HG02840 (cell line): Measurements from ENCODE around the gene HIVEP1.

Source experiments
- ATAC-seq: cut with Tn5 transposase; IDR thresholded peaks from one replicate; pipeline ENCODE4 v1.9.1; 2021; ENCODE audit warnings: mild to moderate bottlenecking, moderate library complexity, moderate number of reproducible peaks; ENCODE audit not compliant: unreplicated experiment, low FRiP score

The HIVEP1 gene

DNA sequence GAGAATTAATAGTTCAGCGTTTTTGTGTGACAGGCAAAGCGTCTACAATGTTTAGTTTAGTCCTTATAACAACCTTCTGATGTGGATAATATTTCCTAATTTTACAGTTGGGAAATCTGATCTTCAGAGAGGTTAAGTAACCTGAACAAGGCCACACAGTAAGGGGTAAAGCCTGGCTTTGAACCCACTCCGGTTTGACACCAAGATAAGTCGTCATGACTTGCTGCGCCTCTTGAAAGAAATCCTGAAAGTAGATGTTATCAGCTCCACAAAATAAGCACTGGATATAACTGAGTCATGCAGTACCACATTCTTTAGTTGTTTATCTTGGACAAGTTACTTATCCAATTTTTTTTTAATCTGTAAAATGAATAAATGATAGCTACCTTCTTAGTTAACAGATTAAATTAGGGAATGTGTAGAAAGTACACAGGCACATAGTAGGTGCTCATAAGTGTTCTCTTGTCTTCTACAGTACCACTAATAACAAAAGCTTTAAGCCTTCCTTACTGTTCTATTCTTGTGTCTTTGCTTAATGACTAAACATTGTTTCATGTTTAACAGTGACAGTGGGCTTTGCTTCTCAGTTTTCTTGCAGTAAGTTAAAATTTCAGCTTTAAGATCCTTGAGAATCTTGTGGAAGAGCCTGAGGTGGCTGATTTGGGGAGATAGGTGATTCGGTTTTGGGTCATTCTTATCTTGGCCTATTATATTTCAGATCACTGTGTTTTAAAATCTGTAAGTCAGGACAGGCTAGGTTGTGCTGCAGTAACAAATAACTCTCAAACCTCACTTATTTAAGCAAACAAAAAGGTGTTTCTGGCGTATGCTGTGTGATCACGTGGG, 2.1 kb downstream of the HIVEP1 start:
- ATAC-seq = no peak

DNA sequence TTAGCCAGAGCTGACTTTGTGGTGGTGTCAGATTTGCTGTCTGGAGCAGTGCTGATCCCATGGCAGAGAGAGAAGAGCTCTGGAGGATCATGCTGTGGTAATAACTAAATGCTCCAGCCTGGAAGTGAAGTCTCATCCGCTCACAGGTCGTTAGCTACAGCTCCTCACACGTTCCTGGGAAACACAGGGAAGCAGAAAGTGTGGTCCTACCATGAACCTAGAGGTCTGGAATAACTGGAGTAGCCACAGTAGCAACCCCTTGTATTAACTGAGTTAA, 2.7 kb downstream of the HIVEP1 start:
- no peak for ATAC-seq

DNA sequence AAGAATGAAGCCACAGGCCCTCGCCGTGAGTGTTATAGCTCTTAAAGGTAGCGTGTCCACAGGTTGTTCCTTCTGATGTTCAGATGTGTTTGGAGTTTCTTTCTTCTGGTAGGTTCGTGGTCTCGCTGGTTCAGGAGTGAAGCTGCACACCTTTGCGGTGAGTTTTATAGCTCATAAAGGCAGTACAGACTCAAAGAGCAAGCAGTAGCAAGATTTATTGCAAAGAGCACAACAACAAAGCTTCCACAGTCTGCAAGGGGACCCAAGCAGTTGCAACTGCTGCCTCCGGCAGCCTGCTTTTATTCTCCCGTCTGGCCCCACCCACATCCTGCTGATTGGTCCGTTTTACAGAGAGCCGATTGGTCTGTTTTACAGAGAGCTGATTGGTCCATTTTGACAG, 5.2 kb downstream of the HIVEP1 start:
- ATAC-seq = no peak

DNA sequence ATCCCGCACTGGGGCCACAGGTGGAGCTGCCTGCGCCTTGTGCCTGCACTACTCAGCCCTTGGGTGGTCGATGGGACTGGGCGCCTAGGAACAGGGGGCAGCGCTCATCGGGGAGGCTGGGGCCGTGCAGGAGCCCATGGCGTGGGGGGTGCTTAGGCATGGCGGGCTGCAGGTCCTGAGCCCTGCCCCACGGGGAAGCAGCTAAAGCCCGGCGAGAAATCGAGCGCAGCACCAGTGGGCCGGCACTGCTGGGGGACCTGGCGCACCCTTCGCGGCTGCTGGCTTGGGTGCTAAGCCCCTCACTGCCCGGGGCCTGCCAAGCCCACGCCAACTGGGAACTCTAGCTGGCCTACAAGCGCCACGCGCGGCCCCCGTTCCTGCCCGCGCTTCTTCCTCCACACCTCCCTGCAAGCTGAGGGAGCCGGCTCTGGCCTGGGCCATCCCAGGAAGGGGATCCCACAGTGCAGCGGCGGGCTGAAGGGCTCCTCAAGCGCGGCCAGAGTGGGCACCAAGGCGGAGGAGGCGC, 5.8 kb downstream of the HIVEP1 start:
- no peak for ATAC-seq

DNA sequence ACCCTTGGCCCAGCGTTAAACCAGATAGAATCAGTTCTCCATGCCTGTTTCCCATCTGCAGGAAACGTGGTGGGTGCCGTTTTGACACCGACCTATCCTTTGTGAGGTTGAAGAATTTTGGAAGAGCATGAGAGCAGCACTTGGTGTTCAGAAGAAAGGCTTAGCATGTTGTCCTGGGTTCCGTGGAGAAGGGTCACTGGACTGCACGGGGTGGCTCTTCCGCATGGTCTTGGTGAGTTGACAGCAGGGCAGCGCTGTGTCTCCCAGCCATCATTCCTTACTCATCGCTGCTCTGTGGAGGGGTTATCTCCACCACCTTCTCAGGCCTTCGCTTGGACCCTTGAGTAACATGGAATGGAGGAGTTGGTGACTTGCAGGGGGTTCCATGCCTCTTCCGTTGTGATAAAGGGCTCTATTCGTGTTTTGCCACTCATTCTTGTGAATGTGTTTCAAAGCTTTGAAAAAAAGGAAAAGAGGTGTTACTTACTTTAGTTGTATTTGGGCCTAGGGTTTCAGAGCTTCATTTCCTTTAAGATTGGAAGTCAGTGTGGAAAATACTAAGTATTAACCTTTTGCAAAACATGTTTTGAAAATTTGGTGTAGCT, 8.2 kb downstream of the HIVEP1 start:
- ATAC-seq = no peak

DNA sequence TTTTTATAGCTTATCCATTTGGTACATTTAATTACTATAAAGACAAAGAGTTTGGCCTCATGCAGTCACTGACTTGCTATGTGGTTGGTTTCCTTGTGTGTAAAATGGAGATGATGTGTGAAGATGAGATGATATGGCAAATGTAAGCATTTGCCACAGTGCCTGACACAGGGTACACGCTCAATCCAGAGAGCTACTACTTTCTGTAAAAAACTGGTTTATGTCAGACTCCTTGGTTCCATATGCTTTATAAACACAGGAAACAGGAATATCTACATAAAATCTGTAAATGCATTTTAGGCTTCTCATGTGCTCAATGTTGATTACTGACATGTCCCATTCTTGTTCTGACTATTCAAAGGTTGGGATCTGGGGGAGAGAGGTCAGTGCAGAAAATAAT, 10.4 kb downstream of the HIVEP1 start:
- ATAC-seq = no peak

DNA sequence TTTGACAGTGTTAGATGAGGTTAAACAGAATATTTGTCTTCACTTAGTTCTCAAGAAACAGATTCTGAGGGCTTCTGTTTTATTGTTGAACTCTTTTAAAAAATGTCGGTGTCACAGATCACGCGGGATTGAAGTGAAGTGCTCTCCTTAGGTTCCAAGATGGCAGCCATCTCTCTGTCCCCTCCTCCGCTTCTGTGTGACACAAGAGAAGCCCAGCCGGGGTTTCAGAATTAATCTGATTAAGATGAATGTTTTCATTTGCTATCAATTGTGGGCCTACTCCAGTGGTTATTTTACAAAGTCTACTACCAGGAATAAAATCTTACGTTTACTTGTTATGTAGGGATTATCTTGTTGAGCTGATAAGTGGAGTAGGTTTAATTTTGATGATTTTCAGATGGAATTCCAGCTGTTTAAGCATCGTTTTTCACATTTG, 10.9 kb downstream of the HIVEP1 start:
- no peak for ATAC-seq

DNA sequence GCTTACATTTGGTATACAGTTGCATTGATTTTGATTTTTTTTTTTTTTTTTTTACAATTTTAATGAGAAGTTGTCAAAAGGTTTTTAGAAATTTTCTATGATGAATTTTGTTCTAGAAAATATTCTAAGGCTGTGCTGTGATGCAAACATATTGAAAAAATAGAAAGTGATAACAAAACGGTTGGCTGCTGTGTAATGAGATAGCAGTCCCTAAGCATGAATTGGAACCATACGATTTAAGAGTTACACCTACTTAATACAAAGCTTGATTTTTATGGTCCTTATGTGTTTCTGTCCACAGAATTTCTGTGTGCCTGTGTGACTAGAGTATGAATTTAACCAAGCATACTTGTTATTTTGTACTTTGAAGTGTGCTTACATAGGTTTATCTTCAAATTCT, 12.1 kb downstream of the HIVEP1 start:
- ATAC-seq = no peak

DNA sequence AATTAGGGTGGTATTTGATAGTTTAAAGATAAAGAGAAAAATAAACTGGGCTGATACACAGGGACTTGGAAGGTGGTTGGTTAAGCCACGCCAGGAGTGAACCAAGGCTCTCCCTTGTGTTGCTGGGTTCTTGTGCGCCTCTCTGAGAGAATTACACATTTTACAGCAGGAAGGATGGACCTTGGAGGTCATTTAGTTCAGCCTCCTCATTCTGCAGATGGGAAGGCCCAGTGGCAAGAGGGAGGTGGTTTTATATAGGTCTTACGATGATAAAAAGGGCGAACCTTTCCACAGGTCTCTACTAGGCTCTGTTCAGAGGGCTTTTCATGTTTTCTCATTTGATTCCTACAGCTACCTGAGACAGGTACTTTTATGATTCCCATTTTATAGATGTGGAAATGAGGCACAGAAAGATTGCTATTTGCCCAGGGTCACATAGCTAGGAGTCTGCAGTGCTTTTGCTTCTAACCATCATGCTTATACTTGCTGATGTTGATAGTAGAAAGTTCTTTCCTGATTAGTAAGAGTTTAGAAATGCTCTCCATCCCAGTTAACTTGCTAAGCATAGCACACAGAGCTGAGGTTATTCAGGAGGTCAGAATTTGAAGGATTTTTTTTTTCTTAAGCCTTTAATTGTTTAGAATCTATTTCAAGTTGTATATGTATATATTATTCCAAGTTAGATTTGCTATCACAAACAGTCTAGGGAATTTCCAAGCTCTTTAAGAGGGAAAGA, 12.8 kb downstream of the HIVEP1 start:
- no peak for ATAC-seq

DNA sequence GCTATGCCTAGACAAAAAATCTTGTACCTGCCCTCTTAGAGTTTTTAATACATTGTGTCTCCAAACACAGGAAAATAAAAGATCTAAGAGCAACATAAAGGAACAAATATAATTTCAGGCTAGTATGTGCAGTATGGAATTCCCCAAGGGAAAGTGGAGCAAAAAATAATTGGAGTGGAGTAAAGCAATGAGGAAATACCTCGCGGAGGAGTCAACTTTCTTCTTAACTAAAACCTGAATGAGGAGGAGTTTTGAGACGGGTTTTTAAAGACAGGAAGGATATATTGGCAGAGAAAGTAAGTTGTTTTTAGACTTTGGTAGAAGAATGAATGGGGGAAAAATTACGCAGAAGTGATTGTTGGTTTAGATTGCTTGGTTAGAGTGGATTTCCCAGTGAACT, 14.0 kb downstream of the HIVEP1 start:
- ATAC-seq = no peak

DNA sequence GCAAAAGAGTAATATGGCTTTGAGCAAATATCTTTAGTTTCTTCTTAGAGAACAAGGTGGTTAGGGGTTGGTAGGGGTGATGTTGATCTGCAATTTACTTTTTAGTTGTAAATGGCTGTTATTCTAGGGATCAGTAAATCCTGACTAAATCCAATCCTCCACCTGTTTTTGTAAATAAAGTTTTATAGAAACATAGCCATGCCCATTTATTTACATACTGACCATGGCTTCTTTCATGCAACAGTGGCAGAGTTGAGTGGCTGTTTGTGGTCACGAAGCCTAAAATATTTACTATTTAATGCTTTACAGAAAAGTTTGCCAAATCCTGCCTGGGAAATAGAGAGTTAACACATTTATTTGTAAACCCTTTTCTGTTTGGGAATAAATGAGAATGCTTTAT, 14.7 kb downstream of the HIVEP1 start:
- ATAC-seq = no peak

DNA sequence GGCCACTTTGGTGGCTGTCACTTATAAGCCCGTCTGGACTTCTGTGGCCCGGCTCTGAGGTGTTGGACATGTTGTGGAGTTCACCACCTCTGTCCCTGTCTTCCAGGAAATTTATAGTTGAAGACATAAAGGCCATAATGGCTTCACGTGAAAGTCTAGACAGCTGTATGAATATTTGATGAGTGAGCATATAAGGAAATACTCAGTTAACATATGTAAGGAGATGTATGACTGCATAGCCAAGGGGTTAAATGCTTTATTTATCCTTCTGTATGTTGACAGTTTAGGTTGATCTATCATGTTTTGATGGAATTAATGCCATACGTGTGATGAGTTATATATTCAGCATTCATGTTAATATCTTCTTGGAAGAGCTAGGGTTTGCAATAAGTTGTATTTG, 16.1 kb downstream of the HIVEP1 start:
- no peak for ATAC-seq

DNA sequence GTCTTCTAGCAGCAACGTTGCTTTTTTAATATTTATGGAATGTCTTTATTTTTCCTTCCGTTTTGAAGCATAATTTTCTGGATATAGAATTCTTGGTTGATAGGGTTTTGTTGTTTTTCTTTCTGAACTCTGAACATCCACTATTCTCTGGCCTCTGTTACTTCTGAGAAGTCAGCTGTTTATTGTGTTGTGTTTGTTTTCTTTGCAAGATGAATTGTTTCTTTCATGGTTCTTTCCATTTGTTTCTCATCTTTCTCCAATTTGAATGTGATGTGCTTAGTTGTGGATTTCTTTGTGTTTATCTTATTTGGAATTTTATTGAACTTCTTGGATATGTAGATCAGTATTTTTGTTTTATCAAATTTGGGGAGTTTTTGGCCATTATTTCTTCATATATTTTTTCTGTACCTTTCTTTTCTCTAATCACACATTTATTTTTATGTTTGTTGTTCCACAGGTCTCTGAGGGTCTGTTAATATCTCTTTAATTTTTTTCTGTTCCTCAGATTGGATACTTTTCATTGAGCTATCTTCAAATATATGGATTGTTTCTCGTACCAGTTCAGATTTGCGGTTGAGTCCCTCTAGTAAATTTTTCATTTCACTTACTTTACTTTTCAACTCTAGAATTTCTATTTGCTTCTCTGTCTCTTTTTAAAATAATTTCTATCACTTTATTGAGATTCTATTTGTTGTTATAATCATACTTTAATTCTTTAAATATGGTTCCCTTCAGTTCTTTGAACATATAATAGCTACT, 18.0 kb downstream of the HIVEP1 start:
- ATAC-seq = no peak

DNA sequence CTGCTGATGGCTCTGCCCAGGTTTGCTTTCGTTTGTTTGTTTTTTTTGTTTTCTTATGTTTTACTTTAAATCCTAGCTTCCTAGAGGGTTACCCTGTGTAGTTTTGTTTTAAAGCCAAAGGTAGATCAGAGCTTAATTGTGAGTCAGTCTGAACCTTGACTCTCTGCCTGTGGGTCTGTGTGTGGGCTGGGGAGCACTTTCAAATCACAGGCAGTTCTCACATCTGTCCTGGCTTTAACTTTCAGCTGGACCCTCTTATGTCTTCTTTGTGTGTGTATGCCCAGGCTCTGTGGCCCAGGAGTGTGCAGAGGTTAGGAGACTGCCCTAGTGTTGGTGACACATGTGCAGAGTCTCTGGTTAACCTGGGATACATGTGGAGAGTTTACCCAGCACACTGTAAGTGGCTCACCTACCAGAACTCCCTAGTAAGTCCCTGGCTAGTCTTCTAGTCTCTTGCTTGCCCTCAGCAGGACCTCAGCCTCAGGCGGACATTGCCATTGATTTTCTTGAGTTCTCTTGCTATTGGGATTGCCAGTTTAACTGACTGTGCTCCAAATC, 19.0 kb downstream of the HIVEP1 start:
- ATAC-seq = no peak

DNA sequence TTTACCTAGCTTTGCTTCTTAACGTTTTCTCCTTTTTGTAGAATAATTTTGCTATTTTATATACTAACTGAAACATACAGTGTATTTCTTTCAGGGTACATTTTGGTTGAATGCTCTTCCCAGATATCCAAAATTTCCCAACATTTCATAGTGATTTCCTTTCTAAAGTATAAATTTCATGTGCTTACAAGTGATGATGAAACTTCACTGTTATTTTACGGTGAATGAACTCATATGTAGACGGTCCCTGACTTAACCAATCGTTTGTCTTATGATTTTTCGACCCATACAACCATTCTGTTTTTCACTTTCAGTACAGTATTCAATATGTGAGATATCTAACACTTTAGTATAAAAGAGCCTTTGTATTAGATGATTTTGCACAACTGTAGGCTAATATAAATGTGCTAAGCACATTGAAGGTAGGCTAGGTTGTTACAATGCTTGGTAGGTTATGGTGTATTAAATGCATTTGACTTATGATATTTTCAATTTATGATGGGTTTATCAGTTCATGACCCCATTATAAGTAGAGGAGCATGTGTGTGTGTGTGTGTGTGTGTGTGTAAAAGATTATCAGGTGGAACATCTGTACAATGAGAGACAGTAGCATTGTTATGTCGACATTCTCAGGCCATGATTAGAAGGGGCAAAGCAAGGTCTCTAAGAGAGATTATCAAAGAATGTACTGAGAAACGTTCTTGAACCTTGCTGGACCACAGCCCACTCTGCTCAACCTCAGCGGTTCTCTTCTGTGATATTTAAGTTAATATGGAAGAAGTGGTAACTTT, 20.9 kb downstream of the HIVEP1 start:
- no peak for ATAC-seq

DNA sequence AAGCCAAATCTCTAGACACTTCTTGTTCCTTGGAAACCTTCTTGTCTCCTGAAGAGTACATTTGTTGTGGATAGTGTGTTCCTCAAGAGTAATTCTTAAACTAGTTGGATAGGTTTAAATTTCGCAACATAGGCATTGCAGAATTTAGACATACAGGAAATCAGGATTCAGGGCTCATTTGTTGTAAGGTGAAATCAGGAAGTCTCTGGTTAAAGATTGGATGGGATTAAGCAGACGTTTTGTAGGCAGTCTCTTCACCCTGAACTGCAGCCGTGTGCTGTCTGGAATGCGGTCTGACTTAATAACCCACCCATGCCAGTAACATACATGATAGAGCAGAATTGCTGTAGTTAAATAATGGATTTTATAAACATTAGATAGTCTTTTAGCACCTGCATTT, 21.7 kb downstream of the HIVEP1 start:
- no peak for ATAC-seq

DNA sequence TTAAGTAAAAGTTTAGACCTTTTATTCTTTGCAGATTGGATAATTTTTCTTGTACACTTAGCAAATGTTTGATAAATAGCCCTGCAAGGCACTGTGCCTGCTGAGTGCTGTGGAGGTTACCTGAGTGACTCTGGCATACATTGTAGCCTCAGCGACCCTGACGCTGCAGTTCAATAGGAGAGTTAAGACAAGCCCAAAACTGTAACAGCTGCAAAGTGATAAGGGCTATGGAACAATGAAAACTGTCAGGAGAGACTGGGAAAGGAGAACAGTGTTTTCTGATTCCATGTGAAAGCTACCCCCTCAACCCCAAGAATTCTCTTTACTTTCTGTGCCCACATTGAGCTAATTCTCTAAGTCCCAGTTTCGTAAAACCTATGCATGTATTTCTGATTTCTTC, 22.2 kb downstream of the HIVEP1 start:
- ATAC-seq = no peak

DNA sequence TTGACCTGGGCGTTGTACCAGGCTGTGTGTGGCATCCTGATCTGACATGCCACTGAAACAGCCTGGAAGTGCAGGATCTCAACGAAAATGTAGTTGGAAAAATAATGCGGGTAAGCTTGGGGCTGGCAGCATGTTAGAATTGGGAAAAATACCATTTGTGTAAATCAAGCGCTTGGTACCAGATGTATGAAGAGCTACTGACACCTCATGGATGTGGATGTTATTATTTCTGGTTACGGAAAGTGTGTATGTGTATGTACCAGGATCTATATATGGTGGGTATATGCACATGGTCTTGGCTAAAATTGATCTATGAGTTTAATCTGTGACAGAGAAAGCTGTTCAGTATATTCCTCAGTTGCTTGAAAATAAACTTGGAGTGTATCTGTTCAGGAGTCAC, 22.7 kb downstream of the HIVEP1 start:
- no peak for ATAC-seq

DNA sequence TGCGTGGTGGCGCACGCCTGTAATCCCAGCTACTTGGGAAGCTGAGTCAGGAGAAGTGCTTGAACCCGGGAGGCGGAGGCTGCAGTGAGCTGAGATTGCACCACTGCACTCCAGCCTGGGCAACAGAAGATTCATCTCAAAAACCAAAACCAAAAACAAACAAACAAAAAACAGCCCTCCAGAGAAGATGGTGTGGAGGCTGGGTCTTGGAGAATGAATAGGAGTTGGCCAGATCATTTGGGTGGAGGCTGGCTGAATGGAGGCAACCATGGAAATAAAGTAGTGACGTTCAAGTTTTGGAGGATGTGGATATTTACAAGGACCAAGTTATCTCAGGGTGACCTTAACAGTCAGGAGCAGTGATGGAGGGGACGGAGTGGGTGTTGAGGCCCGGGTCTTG, 24.7 kb downstream of the HIVEP1 start:
- no peak for ATAC-seq

DNA sequence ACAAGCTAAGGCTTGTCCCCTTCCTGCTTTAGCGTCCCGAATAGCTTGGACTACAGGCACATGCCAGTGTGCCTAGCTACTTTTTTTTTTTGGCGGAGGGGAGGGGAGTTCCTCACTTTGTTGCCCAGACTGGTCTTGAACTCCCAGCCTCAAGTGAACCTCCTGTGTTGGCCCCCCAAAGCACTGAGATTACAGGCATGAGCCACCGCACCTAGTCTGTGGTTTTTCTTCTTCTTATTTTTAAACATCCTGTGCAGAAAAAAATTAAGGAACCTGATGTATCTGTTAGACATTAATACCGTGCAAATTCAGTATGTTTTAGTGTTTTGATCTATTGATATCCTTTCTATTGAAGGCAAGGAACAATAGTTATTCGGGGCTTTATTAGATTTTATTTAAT, 25.7 kb downstream of the HIVEP1 start:
- no peak for ATAC-seq
